HL-60 (cell line): Measurements from ENCODE around the gene JAK1.

Source experiments
- DNase-seq, 2 experiments: peaks; one replicate each; pipeline ENCODE4 v3.0.0-alpha.2; 2010 to 2020; ENCODE audit warnings: low read depth in 1 of 2, low spot score in 1 of 2
- H3K27ac ChIP-seq: fragments of 250-450 bp; sonication (Bioruptor Pico); replicated peaks from 2 replicates; pipeline ENCODE4 v1.5.1; 2020; ENCODE audit warnings: mild to moderate bottlenecking, moderate library complexity
- H3K27me3 ChIP-seq: fragments of 250-450 bp; sonication (Bioruptor Pico); 2 replicates; pipeline ENCODE4 v1.5.1; 2021; ENCODE audit warnings: mild to moderate bottlenecking, moderate library complexity; ENCODE audit not compliant: insufficient read depth, poor library complexity, severe bottlenecking
- H3K4me3 ChIP-seq: replicated peaks from 2 replicates; pipeline ENCODE4 v1.5.1; 2011; ENCODE audit warnings: mild to moderate bottlenecking, control low read depth, low read length; ENCODE audit not compliant: insufficient read depth
- CTCF ChIP-seq: IDR thresholded peaks from one replicate; pipeline ENCODE4 v1.5.1; 2011; ENCODE audit warnings: low read length, control low read depth, inconsistent platforms; ENCODE audit not compliant: insufficient read depth
- GABPA ChIP-seq: IDR thresholded peaks from 2 replicates; pipeline ENCODE4 v1.6.1; 2012; ENCODE audit warnings: low read depth
- POLR2AphosphoS5 ChIP-seq: IDR thresholded peaks from 2 replicates; pipeline ENCODE4 v1.6.1; 2012; ENCODE audit warnings: low read depth
- REST ChIP-seq: IDR thresholded peaks from 2 replicates; pipeline ENCODE4 v1.6.1; 2012; ENCODE audit warnings: low read depth; ENCODE audit not compliant: insufficient replicate concordance
- SPI1 ChIP-seq: IDR thresholded peaks from 2 replicates; pipeline ENCODE4 v1.6.1; 2012; ENCODE audit warnings: low read depth, mild to moderate bottlenecking, borderline replicate concordance
- long read RNA-seq: library from polyadenylated mRNA; unstranded; transcript quantifications from one replicate; pipeline ENCODE4 v2.0.0, GENCODE V29; 2020

The JAK1 gene
- long read RNA-seq, full-length matches to known transcripts: 30 of 108 reads
- long read RNA-seq, partial matches to known transcripts: 69 of 108 reads
- long read RNA-seq, other reads (novel, unspliced or antisense): 9 of 108 reads

GRCh38 chr1:64966158-64966971 is at the start of gene JAK1:
Gene JAK1 (minus strand): TSS chr1:64966549. CDS start chr1:64886264, 80,285 bp downstream.
- peak; percentile 52 to 68 for DNase-seq
- peaks cover 2% of the 10 kb centered on the region for H3K27me3 ChIP-seq
- TF ChIP-seq CTCF (no peak), POLR2AphosphoS5 (peak; percentile 48; the same call in 1 of the 2 replicates)
- H3K4me3 ChIP-seq: peak within 1 kb of the TSS; percentile 72
- H3K27ac ChIP-seq: peak within 1 kb of the TSS; percentile 42

- no peak for DNase-seq
- Histone ChIP-seq H3K4me3 (no peak overlapping the region), H3K27ac (no peak overlapping the region), H3K27me3 (no peaks in the 10 kb centered on the region)
- TF ChIP-seq POLR2AphosphoS5 (no peak), GABPA (no peak), SPI1 (no peak), REST (no peak), CTCF (no peak)
Observed at GRCh38 chr1:65014321-65014720, 48.0 kb upstream of the JAK1 start.

GRCh38 chr1:65011983-65012382 is 45.6 kb upstream of the JAK1 start:
- DNase-seq: peak in 1 of 2 experiments; percentile 7
- TF ChIP-seq CTCF: no peak
- TF ChIP-seq REST: no peak
- no peak for TF ChIP-seq POLR2AphosphoS5
- TF ChIP-seq SPI1: peak; percentile 10; the same call in 1 of the 2 replicates
- no peak overlapping the region for H3K27ac ChIP-seq

More at GRCh38 chr1:65011983-65012382, 45.6 kb upstream of the JAK1 start:
- Histone ChIP-seq H3K4me3 (no peak overlapping the region), H3K27me3 (no peaks in the 10 kb centered on the region)
